NCI-H2107 treated with DMSO at 0.1 percent for 48 hours (cell line): ENCODE data around the gene CREB3.

Experiments
- DNase-seq: peaks from one replicate; lab custom pipeline; 2025; ENCODE audit not compliant: unreplicated experiment; lab: John Stamatoyannopoulos, UW

The CREB3 gene

GRCh38 chr9:35725362-35725761 lies 7.1 kb upstream of the CREB3 start:
- DNase-seq = no peak

DNA sequence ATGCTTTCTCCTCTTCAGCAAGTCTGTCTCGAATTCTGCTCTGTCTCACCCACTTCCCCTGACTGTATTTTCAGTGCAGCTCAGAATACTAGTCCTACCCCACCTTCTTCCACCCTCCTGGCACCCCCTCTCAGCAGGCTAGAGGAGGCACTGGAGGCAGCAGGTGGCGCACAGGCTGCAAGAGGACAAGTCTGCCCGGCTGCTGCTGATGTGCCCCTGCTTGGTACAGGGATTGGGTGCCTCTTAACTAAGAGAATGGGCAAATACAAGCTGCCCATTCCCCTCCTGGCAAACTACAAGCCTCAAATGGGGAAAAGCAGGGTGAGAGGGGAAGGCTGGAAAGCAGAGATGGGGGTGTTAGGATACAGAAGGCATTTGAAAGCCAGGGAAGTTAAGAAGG lies 5.5 kb upstream of the CREB3 start:
- no peak for DNase-seq

DNA sequence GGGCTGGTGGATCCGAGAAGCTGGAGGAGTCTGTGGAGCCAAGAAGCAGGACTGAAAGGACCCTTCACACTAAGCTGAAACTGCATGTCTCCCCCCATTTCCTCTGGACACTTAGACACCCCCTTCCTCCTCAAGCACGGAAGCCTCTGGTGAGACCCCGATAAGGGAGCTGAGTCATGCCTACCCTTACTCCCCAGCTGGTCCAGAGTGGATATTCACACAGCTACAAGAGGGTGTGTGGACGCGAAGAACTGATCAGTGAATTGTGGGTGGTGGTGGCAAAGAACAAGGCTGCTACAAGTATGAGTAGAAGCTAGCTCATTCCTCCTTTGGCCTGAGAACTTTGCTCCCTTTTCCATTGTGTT lies 4.8 kb upstream of the CREB3 start:
- DNase-seq = no peak

DNA sequence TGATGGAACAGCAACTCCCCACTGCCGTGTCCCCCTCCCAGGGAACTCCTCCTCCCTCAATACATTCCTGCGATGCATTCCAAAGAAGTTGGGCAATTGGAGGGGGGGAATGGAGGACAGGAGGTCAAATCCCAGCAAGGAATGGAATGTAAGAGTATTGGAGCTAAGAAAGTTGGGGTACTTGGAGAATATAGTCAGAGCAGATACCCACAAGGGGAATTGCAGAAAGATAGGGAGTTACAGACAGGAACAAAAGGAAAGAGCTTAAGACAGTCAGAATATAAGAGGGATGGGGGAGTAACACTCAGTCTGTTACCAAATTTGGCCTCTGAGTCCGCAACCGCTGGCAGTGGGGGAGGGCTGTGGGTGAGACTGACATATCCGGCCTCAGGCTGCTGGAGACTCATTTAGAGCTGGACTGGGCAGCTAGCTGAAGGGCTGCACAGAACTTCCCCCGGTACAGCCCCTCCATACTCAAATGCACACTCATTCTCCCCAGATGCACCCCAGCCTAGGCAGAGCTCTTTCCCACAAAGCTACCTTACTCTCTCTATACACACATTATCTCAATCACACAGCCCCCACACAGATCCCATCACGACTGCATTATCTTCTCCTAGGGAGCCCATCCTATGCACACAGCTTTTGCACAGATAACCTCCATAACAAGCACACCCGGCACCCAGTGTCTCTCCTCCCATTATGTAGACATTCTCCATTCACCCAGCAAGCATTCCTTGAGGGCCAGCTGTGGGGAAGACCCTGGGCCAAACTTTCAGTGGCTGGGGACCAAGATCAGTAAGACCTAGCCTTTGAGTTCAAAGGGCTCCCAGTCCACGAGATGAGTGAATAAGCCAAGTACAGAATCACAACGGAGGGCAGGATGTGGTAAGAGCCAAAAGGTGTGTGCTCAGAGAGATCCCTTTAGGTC lies 4.2 kb upstream of the CREB3 start:
- no peak for DNase-seq

GRCh38 chr9:35729101-35729500 lies 3.4 kb upstream of the CREB3 start:
- no peak for DNase-seq

DNA sequence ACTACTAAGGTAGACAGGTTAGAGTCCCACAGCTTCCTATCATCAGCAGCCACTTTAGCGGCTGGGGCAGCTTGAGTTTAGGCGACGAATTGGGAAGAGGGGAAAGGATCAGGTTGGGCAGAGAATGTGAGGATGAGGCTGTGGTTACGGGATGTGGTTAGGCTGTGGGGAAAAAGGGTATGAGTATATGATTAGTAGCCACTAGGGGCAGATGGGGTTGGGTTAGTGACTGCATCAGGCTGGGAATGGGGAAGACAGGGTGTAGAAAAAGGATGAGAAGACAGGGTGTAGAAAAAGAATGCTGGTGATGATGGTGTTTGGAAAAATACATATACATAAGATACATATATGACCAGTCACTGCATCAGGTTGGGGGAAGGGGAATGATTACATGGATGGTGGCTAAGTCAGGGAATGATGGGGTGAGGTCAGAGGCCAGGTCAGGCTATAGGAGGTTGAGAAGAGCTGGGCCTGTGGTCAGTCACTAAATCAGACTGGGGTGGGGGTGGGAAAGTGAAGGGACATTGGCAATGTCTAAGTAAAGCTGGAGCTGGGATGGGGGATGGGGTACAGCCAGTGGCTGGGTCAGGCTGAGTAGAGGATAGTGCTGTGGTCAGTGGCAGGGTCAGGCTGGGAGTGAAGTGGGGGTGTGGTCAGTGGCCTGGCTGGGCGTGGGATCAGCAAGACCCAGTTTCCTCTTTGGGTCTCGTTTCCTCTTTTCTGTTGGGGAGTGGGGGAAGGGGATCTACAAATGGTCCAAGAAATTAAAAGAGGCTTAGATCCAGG lies 2.6 kb upstream of the CREB3 start:
- peak; percentile 43 for DNase-seq

DNA sequence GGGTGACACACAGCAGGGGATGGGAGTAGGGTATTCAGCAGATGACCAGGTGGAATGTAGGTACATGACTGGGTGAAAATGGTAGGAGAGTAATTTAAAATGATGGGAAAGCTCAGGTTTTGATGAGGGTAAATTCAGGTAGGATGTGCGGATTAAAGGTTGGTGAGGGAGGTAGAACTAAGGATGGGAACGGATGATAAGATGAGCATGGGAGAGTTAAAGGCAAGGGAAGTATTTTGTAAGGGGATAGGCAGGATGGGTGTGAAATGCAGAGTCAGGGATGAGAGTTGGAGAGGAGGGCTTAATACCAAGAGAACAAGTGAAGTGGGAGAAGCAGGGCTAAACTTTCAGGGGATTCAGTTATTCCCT lies 2.0 kb upstream of the CREB3 start:
- no peak for DNase-seq

DNA sequence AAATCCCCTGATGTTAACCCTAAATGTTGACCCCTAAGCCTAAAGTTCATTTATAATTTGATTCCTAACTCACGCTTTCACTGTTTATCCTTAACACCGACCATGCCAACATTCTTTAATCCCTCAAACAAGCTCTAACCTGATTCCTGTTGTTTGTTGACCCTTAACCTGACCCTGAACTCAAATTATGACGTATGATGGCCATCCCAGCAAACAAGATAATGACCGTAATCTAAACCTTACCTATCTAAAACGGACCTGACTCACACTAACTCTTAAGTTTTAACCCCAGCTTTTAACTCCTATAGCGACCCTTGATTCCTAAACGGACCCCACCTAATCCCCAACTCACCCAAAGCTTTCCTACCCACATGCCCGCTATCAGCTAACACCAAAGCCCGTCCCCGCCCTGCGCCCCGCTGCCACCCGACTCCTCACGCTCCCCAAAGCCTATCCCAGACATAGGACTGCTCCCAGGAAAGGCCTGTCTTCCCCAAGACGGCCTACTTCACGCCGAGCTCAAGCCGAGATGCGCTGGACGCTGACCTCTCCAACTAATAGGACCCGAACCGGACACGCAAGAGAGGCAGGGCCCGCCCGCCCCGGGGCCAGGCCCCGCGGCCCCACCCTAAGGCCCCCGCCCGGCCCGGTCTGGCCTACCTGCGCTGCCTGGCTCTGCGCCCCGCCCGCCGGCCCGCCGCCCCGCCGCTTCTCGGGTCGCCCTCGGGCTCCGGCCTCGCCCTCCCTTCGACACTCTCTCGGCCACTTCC lies 866 bp upstream of the CREB3 start:
- DNase-seq = no peak

GRCh38 chr9:35732800-35733541 lies 505 bp downstream of the CREB3 start:
- peak; percentile 54 for DNase-seq

DNA sequence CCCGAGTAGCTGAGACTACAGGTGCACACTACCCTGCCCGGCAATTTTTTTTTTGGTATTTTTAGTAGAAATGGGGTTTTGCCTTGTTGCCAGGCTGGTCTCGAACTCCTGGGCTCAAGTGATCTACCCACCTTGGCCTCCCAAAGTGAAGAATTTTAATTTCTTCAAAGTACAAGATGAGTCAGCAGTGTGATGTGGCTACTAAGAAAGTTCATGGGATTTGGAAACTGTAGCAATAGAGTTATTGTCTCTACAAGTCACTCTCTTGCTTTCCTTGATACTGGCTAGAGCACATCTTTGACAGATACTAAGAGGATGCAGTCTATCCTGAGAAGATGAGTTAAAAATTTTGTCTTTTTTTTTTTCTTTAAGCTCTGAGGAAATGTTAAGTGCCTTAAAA lies 1.6 kb downstream of the CREB3 start:
- DNase-seq = no peak

DNA sequence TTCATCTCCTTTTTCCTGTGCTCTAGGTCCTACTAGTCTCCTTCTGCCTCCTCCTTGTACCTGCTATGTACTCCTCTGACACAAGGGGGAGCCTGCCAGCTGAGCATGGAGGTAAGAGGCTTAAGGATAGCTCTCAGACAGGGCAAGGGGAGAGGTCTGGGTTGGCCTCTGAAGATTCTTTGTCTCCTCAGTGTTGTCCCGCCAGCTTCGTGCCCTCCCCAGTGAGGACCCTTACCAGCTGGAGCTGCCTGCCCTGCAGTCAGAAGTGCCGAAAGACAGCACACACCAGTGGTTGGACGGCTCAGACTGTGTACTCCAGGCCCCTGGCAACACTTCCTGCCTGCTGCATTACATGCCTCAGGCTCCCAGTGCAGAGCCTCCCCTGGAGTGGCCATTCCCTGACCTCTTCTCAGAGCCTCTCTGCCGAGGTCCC lies 3.8 kb downstream of the CREB3 start:
- DNase-seq = peak; percentile 59

DNA sequence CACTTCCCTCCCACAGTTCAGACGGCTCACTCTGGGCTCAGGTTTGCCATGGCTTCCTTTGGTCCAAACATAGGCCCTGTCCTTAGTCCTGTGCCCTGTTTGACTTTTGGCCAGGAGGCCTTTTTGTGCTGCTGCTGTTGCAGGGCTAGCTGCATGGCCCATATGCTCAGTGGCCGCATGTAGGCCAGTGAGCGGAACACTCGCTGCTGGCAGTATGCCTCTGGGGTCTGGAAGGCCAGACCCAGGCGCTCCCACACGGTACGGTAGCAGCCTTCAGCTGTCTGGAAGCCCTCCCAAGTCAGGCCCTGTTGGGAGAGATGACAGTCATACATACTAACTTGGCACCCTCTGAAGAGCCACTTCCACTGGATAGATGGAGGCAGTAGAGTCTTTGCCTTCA lies 4.7 kb downstream of the CREB3 start:
- no peak for DNase-seq

- no peak for DNase-seq
Observed at GRCh38 chr9:35738186-35738585, 5.7 kb downstream of the CREB3 start.

DNA sequence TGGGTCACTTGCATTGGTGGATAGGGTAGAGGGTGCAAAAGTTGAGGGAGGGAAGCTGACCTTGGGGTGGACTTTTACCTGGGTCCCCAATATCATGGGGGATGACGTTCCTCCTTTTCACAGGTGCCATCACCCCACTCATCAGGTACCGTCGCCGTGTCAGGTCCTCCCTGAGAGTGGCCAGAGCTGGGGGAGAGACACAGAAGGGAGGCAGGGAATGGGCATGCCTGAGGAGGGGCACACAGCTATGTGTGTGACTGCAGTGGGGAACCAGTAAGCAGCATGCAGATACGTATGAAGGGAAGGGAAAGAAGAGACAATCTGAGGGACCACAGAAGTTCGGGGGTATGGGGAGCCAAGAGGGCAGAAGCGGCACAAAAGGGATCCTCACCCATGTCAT lies 6.5 kb downstream of the CREB3 start:
- no peak for DNase-seq

DNA sequence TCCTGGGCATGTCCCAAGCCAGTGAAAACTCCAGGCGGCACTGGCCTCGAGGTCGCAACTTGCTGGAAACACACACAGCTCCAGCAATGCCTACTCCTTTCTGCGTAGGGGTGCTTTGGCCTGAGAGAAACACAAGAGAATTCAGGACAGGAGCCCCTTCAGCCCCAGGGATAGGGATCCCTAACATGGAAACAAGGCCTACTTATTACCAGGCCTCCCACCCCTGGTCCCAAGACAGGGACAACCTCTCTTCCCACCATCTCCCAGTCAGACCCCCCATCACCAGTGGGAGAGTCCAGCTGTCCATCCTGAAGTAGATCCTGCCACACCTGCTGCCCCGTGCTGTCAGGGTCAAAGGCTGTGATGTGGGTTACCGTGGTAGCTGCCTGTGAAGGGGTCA lies 7.8 kb downstream of the CREB3 start:
- DNase-seq = no peak

- DNase-seq = no peak
Observed at GRCh38 chr9:35741740-35742139, 9.3 kb downstream of the CREB3 start.

DNA sequence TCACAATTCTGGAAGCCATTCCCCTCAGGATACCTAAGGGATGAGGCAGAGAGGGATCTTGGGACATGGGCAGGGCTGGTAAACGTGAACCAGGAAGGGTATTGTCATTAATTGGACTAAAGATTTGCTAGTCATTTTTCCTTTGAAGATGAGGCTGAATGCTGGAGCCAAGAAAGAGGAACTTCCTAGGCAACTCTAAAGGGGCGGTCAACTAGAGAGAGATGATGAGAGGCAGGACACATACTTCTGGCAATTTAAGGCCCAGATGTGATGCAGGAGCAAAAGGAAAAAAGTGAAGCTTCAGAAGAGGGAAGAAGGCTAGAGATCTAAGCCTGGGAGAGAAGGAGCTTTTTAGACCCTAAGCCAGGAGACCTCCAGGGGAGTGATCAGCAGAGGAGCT lies 11.0 kb downstream of the CREB3 start:
- no peak for DNase-seq

DNA sequence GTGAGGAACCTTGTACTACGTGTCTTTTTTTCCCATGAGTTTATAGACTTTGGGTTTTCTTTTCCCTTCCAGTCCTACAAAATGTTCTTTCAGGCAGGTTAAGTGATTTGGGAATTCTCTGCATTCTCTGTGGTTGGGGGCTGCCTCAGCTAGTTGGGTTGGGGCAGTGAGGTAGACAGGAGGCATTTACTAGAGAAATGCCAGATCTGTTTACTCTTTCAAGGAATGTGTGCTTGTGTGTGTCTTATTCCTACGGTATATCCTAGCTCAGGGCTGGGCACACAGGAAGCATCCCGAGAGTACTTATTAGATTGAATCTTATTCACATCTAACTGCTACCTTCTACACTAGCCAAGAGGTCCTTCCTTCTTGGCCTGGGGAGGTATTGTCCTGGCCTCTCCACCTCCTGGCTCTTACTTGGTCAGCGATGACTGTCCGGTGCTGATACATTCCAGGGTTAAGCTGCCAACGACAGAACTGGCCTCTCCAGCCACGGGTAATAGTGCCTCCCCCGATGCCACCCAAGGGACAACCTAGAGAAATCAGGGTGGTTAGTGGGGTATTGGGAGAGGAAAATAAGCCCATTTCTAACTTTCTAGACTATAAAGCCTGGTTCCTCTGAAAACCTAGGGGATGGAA lies 11.5 kb downstream of the CREB3 start:
- no peak for DNase-seq

DNA sequence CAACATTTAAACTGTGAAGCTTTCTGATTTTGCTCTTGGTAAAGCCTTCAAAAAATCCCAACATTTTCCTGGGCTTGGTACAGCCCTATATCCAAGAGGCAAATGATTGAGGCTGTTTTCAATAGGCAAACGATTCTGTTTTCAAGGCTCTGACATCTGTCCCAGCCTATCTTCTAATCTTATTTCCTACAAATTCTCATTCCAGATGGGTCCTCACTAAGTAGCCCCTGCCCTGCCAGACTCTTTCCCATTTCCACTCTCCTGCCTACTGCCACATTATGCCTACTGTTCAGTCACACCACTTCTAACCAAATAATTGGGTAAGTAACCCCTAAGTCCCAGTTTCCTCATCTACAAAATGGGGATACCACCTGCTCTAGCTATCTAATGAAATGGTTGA lies 13.1 kb downstream of the CREB3 start:
- DNase-seq = no peak

- DNase-seq = no peak
Observed at GRCh38 chr9:35746583-35746982, 14.1 kb downstream of the CREB3 start.
